Ovary (tissue), 9 donors: ENCODE data around the gene PLCG1. TPM values are rescaled to one million over a fixed set of nuclear protein-coding genes. Genes with fewer than 3 reads are reported as not detected.

Experiments used
- DNase-seq, 5 donors: peaks; one replicate each; pipeline ENCODE4 v3.0.0-alpha.2; 2019 to 2020
- H3K27ac ChIP-seq, 2 donors: fragments of 200-600 bp; one replicate each; pipeline versions ENCODE4 v1.5.1 to v1.8.0; 2019 to 2022
- H3K27me3 ChIP-seq: fragments of 200-600 bp; one replicate; pipeline ENCODE4 v1.8.0; 2022
- H3K36me3 ChIP-seq: fragments of 200-600 bp; sonication (generic); one replicate; pipeline ENCODE4 v1.5.1; 2019
- H3K4me1 ChIP-seq: one replicate; pipeline ENCODE4 v1.8.1; 2013; ENCODE audit warnings: mild to moderate bottlenecking, moderate library complexity; ENCODE audit not compliant: insufficient read depth
- H3K4me3 ChIP-seq: fragments of 200-600 bp; sonication (generic); one replicate; pipeline ENCODE4 v1.5.1; 2017
- H3K9me3 ChIP-seq, 2 donors: fragments of 200-600 bp in 1 of 2; sonication (generic) in 1 of 2; one replicate each; pipeline versions ENCODE4 v1.5.1 to v1.8.1; 2013 to 2019; ENCODE audit warnings: mild to moderate bottlenecking in 1 of 2, moderate library complexity in 1 of 2
- EP300 ChIP-seq: sonication (generic); formaldehyde crosslinking; IDR thresholded peaks from one replicate; pipeline ENCODE4 v1.6.1; 2017; ENCODE audit warnings: antibody characterized with exemption
- POLR2A ChIP-seq: fragments of 450-650 bp; IDR thresholded peaks from one replicate; pipeline ENCODE4 v1.6.1; 2017; ENCODE audit warnings: antibody characterized with exemption, mild to moderate bottlenecking, moderate library complexity
- WGBS, 3 donors: extraction: QIAGEN DNeasy Blood & Tissue Kit in 1 of 3; methylation state at CpG; one replicate each; pipeline versions ENCODE4 v1.1.5 to v1.1.7; 2013 to 2017; 5-methylcytosine and 5-hydroxymethylcytosine counted together
- intact Hi-C, 4 donors: fragments of 100-400 bp; cut with DNase I; formaldehyde crosslinking; loops; one replicate each; pipeline versions ENCODE4 v1.11.0 to v1.15.1; 2022 to 2023
- polyA plus RNA-seq, 2 donors: library from polyadenylated mRNA; stranded (reverse); fragments of 200-250 nt in 1 of 2; fragments of 350-450 nt in 1 of 2; fragmentation: Illumina TruSeq in 1 of 2; extraction: RNeasy Lipid Tissue Mini Kit (QIAGEN cat#74804) in 1 of 2; gene quantifications; one replicate each; pipeline ENCODE4 v1.2.3, GENCODE V29; 2013 to 2014
- total RNA-seq, 7 donors: library from RNA; depleted of rRNA in 2 of 7; stranded (reverse); fragments of >200 nt in 2 of 7; fragmentation: NEBNext Ultra II Directional in 3 of 7; extraction: Animal tissue kit (Norgen Biotek cat#: 25700) in 3 of 7; gene quantifications; one replicate each; pipeline versions ENCODE4 v1.1.0 to v1.2.4, GENCODE V29; 2016 to 2023
- TF ChIP-seq, protein P1 (sequence below), 3 donors: fragments of 450-650 bp in 2 of 3; fragments of 200-600 bp in 1 of 3; IDR thresholded peaks; one replicate each; pipeline versions ENCODE4 v1.5.1 to v1.8.0; 2016 to 2022; ENCODE audit warnings: antibody characterized with exemption in 3 of 3, mild to moderate bottlenecking in 1 of 3
- donor health status: DM: no; HTN: no; CAD: no; lungs with moderate emphysema.
- donor health status: DM: no; HTN: no; CAD: no.
- donor health status: Bipolar disorder and iron deficiency.
- donor health status: DM: yes; HTN: yes; CAD: no.
- donor health status: DM: no; HTN: no; CAD: no.
- donor health status: DM: yes; HTN: yes; CAD: no.

The PLCG1 gene
- total and polyA plus RNA-seq, 9 donors, result 56.1 to 158 (median 101) TPM

DNA sequence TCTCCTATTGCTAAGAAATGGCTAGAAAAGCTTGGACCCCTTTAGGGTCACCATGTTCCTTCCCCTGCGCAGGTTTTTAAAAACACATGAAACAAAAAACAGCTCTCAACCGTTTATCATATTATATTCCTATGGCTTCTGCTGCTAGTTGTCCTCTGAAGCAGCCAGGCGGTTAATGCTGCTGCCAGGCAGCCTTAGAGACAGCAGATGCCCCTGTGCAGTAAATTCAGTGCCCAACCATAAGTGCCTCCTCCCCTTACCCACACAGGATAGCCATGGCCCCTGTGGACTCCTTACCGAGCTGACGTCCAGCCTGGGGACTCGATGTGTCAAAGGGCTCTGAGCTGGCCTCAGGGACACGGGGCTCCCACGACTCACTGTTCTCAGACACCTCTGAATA lies 64.4 kb downstream of the PLCG1 start:
- Histone ChIP-seq H3K9me3 (no peaks in the 10 kb centered on the region), H3K36me3 (no peaks in the 10 kb centered on the region), H3K4me3 (no peak overlapping the region), H3K4me1 (no peaks in the 10 kb centered on the region), H3K27me3 (no peaks in the 10 kb centered on the region), H3K27ac (no peak overlapping the region)
- TF ChIP-seq, protein P1, sequence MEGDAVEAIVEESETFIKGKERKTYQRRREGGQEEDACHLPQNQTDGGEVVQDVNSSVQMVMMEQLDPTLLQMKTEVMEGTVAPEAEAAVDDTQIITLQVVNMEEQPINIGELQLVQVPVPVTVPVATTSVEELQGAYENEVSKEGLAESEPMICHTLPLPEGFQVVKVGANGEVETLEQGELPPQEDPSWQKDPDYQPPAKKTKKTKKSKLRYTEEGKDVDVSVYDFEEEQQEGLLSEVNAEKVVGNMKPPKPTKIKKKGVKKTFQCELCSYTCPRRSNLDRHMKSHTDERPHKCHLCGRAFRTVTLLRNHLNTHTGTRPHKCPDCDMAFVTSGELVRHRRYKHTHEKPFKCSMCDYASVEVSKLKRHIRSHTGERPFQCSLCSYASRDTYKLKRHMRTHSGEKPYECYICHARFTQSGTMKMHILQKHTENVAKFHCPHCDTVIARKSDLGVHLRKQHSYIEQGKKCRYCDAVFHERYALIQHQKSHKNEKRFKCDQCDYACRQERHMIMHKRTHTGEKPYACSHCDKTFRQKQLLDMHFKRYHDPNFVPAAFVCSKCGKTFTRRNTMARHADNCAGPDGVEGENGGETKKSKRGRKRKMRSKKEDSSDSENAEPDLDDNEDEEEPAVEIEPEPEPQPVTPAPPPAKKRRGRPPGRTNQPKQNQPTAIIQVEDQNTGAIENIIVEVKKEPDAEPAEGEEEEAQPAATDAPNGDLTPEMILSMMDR (IDR thresholded peaks at IDR 0.05), result no peak
- TF ChIP-seq EP300 (no peak), POLR2A (no peak)
- DNase-seq, result no peak
- 90 to 93% (median 91%) methylated on average over 8 of the region's 8 CpGs for WGBS, 3 donors
- intact Hi-C loops, result no loop called here

DNA sequence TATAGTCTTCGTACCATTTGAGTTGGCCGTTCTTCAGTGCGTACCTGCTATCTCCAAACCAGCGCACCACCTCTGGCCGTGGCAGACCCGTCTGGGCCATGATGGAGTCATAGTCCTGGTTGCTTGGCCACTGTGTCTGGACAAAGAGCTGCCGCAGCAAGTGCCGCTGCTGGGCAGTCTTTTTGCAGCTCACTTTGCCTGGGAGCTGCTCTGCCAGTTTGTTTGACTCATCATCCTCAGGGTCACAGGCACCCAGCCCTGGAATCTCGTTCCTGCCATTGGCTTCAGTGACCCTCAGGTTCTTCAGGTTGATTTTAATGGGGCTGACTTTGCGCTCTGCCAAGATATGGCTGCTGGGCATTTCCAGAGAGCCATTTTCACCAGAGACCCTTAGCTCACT lies 65.1 kb downstream of the PLCG1 start:
- intact Hi-C loops, result no loop called here
- H3K27ac ChIP-seq, result no peak overlapping the region
- no peaks in the 10 kb centered on the region for H3K36me3 ChIP-seq
- TF ChIP-seq EP300, result no peak
- 97 to 98% (median 97%) methylated on average over 10 of the region's 10 CpGs for WGBS, 3 donors
- no peaks in the 10 kb centered on the region for H3K4me1 ChIP-seq
- no peaks in the 10 kb centered on the region for H3K9me3 ChIP-seq
- H3K4me3 ChIP-seq, result no peak overlapping the region
- H3K27me3 ChIP-seq, result no peaks in the 10 kb centered on the region
- no peak for DNase-seq

DNA sequence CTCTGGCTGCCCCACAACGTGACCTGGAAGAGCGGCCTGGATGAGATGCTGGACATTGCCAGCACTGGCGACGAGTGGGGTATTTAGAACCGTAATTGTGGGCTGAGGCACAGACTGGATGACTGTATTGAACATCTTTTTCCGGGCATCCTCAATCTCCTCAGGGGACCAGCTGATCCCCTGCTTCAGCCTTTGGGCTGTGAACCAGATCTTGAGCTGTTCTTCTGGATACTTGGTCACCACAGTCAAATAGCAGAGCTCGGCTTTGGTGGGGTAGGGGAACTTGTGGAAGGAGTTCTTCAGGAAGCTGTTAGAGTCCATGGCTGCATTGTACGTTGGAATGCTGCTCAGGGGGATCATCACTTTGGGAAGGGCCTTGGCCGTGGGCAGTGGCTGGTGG lies 66.3 kb downstream of the PLCG1 start:
- Histone ChIP-seq H3K4me1 (no peaks in the 10 kb centered on the region), H3K4me3 (no peak overlapping the region), H3K9me3 (no peaks in the 10 kb centered on the region), H3K36me3 (no peaks in the 10 kb centered on the region), H3K27ac (no peak overlapping the region), H3K27me3 (no peaks in the 10 kb centered on the region)
- intact Hi-C loops, result no loop called here
- WGBS, 3 donors, result 95 to 96% (median 96%) methylated on average over 9 of the region's 9 CpGs
- no peak for DNase-seq
- TF ChIP-seq, protein P1 (IDR thresholded peaks at IDR 0.05), result no peak
- TF ChIP-seq EP300, result no peak
- TF ChIP-seq POLR2A, result no peak

DNA sequence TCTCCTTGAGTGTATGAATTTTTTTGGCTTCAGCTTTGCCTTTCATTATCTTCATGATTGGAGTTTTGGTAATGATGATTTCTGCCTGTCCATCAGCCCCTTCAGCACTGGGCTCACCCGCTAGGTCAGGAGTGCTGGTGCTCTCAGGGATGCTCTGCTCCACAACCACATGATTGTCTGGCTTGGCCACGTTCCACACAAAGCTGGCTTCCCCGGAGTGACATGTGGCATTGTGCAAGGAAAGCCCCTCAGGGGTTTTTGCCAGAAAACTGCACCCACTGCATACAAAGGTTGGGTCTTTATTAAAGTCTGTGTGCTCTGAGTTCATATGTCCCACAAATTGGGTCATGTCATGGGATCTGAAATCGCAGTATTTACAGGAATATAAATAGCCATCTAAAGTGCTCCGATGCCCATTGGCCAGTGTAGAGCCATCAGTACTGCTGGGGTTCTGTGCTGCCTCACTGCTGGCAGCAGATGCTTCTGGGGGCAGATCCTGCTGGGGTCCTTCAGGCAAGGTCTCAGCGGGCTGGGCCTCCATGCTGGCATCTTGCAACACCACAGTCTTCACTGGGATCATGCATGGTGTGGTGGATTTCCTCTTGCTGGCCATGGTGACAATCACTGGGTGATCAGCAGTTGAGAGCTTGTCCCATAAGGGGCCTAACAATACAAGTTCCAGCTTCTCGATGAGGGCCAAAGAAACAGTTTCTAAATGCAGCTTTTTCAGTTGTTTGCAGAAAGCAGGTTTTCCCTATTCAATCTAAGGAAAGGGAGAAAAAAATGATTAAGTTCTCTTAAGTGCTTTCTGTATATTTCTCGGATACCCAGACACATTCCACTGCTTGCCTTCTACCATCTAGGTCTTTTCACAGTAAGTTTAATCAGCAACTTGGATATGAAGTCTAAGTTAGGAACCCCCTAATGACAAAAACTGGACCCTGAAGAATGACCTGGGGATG lies 67.2 kb downstream of the PLCG1 start:
- Histone ChIP-seq H3K9me3 (no peaks in the 10 kb centered on the region), H3K4me3 (no peak overlapping the region), H3K27ac (no peak overlapping the region), H3K36me3 (no peaks in the 10 kb centered on the region), H3K4me1 (no peaks in the 10 kb centered on the region), H3K27me3 (no peaks in the 10 kb centered on the region)
- intact Hi-C loops, result no loop called here
- WGBS, 3 donors, result 94 to 97% (median 96%) methylated on average over 8 of the region's 8 CpGs
- no peak for DNase-seq
- TF ChIP-seq, protein P1 (IDR thresholded peaks at IDR 0.05), result no peak
- TF ChIP-seq POLR2A, result no peak
- TF ChIP-seq EP300, result no peak

DNA sequence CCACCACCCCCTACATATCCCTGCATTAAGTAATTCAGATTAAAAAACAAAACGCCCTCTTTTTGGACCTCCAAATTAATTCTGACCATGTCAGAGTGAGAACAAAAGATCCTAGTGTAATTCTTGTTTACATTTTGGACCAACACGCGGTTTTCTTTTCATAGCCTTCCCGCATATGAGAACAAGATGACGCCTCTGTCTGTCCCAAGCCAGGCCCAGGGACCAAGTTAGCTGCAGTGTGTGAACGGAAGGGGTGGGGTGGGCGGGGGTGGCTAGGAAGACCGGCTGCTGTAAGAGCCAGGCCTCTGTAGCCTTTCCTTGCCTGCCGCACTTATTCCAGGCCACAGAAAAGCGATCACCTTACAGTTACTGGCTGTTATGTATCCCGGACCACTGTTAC lies 68.0 kb downstream of the PLCG1 start:
- no peaks in the 10 kb centered on the region for H3K36me3 ChIP-seq
- no peak for TF ChIP-seq EP300
- TF ChIP-seq, protein P1 (IDR thresholded peaks at IDR 0.05), result no peak
- WGBS, 3 donors, result 91 to 94% (median 92%) methylated on average over 11 of the region's 11 CpGs
- H3K27ac ChIP-seq, result no peak overlapping the region
- no peak for DNase-seq
- intact Hi-C loops, result no loop called here
- no peak overlapping the region for H3K4me3 ChIP-seq
- H3K9me3 ChIP-seq, result no peaks in the 10 kb centered on the region
- H3K27me3 ChIP-seq, result no peaks in the 10 kb centered on the region
- H3K4me1 ChIP-seq, result no peaks in the 10 kb centered on the region
